ENCODE measurements around the gene ODF4. TPM values are rescaled to one million over a fixed set of nuclear protein-coding genes. Genes with fewer than 3 reads are reported as not detected.
"Not testable (repeated sequence)": the region's sequence is repeated elsewhere in the genome, so short reads cannot be mapped to it uniquely, and the experiment has no call there.

ODF4 gene
- total RNA-seq, 6 experiments from 2014 or later = not detected

- no peaks in the 10 kb centered on the region for H3K9me3 Mint-ChIP-seq
- TF ChIP-seq, protein P1, sequence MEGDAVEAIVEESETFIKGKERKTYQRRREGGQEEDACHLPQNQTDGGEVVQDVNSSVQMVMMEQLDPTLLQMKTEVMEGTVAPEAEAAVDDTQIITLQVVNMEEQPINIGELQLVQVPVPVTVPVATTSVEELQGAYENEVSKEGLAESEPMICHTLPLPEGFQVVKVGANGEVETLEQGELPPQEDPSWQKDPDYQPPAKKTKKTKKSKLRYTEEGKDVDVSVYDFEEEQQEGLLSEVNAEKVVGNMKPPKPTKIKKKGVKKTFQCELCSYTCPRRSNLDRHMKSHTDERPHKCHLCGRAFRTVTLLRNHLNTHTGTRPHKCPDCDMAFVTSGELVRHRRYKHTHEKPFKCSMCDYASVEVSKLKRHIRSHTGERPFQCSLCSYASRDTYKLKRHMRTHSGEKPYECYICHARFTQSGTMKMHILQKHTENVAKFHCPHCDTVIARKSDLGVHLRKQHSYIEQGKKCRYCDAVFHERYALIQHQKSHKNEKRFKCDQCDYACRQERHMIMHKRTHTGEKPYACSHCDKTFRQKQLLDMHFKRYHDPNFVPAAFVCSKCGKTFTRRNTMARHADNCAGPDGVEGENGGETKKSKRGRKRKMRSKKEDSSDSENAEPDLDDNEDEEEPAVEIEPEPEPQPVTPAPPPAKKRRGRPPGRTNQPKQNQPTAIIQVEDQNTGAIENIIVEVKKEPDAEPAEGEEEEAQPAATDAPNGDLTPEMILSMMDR (IDR thresholded peaks at IDR 0.05) = no peak
- H3K4me1 Mint-ChIP-seq (ENCODE audit: low read depth) = peaks cover 19% of the 10 kb centered on the region
- no peak for DNase-seq
- no peak overlapping the region for H3K27ac Mint-ChIP-seq
- H3K27me3 Mint-ChIP-seq (ENCODE audit: insufficient read depth) = peaks cover 22% of the 10 kb centered on the region
- H3K36me3 Mint-ChIP-seq (ENCODE audit: low read depth) = no peaks in the 10 kb centered on the region
- no peak overlapping the region for H3K4me3 Mint-ChIP-seq
These were observed 54.0 kb downstream of the ODF4 start for GRCh38 chr17:8393470-8394231.

DNA sequence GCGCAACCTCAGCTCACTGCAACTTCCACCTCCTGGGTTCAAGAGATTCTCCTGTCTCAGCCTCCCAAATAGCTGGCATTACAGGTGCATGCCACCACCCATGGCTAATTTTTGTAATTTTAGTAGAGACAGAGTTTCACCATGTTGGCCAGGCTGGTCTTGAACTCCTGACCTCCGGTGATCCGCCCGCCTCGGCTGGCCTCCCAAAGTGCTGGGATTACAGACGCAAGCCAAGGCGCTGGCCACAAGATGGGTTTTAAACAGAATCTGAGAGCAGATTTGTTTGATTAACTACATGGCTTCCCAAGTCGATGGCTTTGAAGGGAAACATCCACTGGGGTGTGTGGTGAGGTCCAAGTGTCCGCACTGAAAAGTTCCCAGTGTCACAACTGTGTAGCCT is 54.9 kb downstream of the ODF4 start:
- DNase-seq; H3K9me3 Mint-ChIP-seq; H3K4me3 Mint-ChIP-seq; H3K27ac Mint-ChIP-seq; H3K36me3 Mint-ChIP-seq (ENCODE audit: low read depth): not testable (repeated sequence)
- Mint-ChIP-seq H3K4me1 (ENCODE audit: low read depth) (peaks cover 19% of the 10 kb centered on the region), H3K27me3 (ENCODE audit: insufficient read depth) (peaks cover 24% of the 10 kb centered on the region)

Other genes with a start within 250 kb of the ODF4 start
- under 1 TPM; 0.14 to 0.30 (median 0.21) TPM for gene ALOXE3, start 221.3 kb upstream of the ODF4 start, total RNA-seq (2021; fragmentation: NEBNext Ultra II Directional; extraction: Animal tissue kit (Norgen Biotek cat#: 25700))
- under 1 TPM; 0.24 to 0.54 (median 0.41) TPM for gene HES7, start 215.7 kb upstream of the ODF4 start, total RNA-seq (2021; fragmentation: NEBNext Ultra II Directional; extraction: Animal tissue kit (Norgen Biotek cat#: 25700))
- 10 to 100 TPM; 18.9 to 31.8 (median 26.9) TPM for gene PER1, start 187.4 kb upstream of the ODF4 start, total RNA-seq (2021; fragmentation: NEBNext Ultra II Directional; extraction: Animal tissue kit (Norgen Biotek cat#: 25700))
- 10 to 100 TPM; 37.0 to 47.6 (median 44.5) TPM for gene VAMP2, start 176.9 kb upstream of the ODF4 start, total RNA-seq (2021; fragmentation: NEBNext Ultra II Directional; extraction: Animal tissue kit (Norgen Biotek cat#: 25700))
- gene TMEM107, start 163.5 kb upstream of the ODF4 start, total RNA-seq (2021; fragmentation: NEBNext Ultra II Directional; extraction: Animal tissue kit (Norgen Biotek cat#: 25700)) = 10 to 100 TPM; 13.8 to 18.8 (median 17.5) TPM
- 1 to 10 TPM; 4.4 to 6.0 (median 4.6) TPM for gene BORCS6, start 149.7 kb upstream of the ODF4 start, total RNA-seq (2021; fragmentation: NEBNext Ultra II Directional; extraction: Animal tissue kit (Norgen Biotek cat#: 25700))
- gene AURKB, start 129.3 kb upstream of the ODF4 start, total RNA-seq (2021; fragmentation: NEBNext Ultra II Directional; extraction: Animal tissue kit (Norgen Biotek cat#: 25700)) = 10 to 100 TPM; 24.5 to 43.4 (median 39.5) TPM
- gene CTC1, start 91.8 kb upstream of the ODF4 start, total RNA-seq (2021; fragmentation: NEBNext Ultra II Directional; extraction: Animal tissue kit (Norgen Biotek cat#: 25700)) = 10 to 100 TPM in 5 of 6 experiments, 1 to 10 TPM in 1; 8.8 to 14.4 (median 10.8) TPM
- 10 to 100 TPM; 46.8 to 63.9 (median 58.8) TPM for gene PFAS, start 90.6 kb upstream of the ODF4 start, total RNA-seq (2021; fragmentation: NEBNext Ultra II Directional; extraction: Animal tissue kit (Norgen Biotek cat#: 25700))
- gene RANGRF, start 51.2 kb upstream of the ODF4 start, total RNA-seq (2021; fragmentation: NEBNext Ultra II Directional; extraction: Animal tissue kit (Norgen Biotek cat#: 25700)) = 10 to 100 TPM; 27.8 to 32.2 (median 30.9) TPM
- gene SLC25A35, start 44.4 kb upstream of the ODF4 start, total RNA-seq (2021; fragmentation: NEBNext Ultra II Directional; extraction: Animal tissue kit (Norgen Biotek cat#: 25700)) = 1 to 10 TPM; 1.6 to 3.7 (median 3.1) TPM
- gene ARHGEF15, start 29.6 kb upstream of the ODF4 start, total RNA-seq (2021; fragmentation: NEBNext Ultra II Directional; extraction: Animal tissue kit (Norgen Biotek cat#: 25700)) = not detected
- 1,000 to 10,000 TPM; 1,301 to 1,432 (median 1,370) TPM for gene RPL26, start 43.4 kb downstream of the ODF4 start, total RNA-seq (2021; fragmentation: NEBNext Ultra II Directional; extraction: Animal tissue kit (Norgen Biotek cat#: 25700))
- not detected for gene RNF222, start 58.0 kb downstream of the ODF4 start, total RNA-seq (2021; fragmentation: NEBNext Ultra II Directional; extraction: Animal tissue kit (Norgen Biotek cat#: 25700))
- gene NDEL1, start 96.0 kb downstream of the ODF4 start, total RNA-seq (2021; fragmentation: NEBNext Ultra II Directional; extraction: Animal tissue kit (Norgen Biotek cat#: 25700)) = 10 to 100 TPM; 65.4 to 79.1 (median 69.2) TPM